SK-MEL-5 (cell line): ENCODE results near the gene SIK1. TPM values are rescaled to one million over a fixed set of nuclear protein-coding genes. Genes with fewer than 3 reads are reported as not detected.

Experiments used
- DNase-seq: peaks from one replicate; pipeline ENCODE4 v3.0.0-alpha.2; 2016; ENCODE audit warnings: low read depth, low spot score
- in situ Hi-C: cut with HindIII; loops from 2 replicates; pipeline ENCODE4 v1.10.0; 2016; ENCODE audit warnings: low sequenced_read_pairs, high pct_unique_total_duplicates, low pct_unique_long_range_greater_than_20kb
- total RNA-seq: library from RNA; depleted of rRNA; stranded (reverse); fragments of >200 nt; shearing (Covaris generic); gene quantifications from 2 replicates; pipeline ENCODE4 v1.2.3, GENCODE V29; 2014

Gene SIK1
- total RNA-seq, 1 experiment from 2014 or later, result 2.3 TPM

GRCh38 chr21:43373362-43374227, 53.3 kb downstream of the SIK1 start:
- in situ Hi-C loops, result no loop called here
- no peak for DNase-seq

- DNase-seq, result no peak
- in situ Hi-C loops, result no loop called here
These were observed 54.1 kb downstream of the SIK1 start for GRCh38 chr21:43372663-43373361.

GRCh38 chr21:43371786-43372185, 55.1 kb downstream of the SIK1 start:
- DNase-seq, result no peak
- in situ Hi-C loops, result no loop called here

GRCh38 chr21:43370888-43371570, 55.9 kb downstream of the SIK1 start:
- DNase-seq, result peak; percentile 49
- in situ Hi-C loops, result no loop called here

- in situ Hi-C loops, result no loop called here
- DNase-seq, result no peak
These were observed 56.8 kb downstream of the SIK1 start for GRCh38 chr21:43370091-43370658.

GRCh38 chr21:43369596-43370090, 57.3 kb downstream of the SIK1 start:
- no peak for DNase-seq
- in situ Hi-C loops, result no loop called here

GRCh38 chr21:43369124-43369523, 57.8 kb downstream of the SIK1 start:
- peak; percentile 61 for DNase-seq
- in situ Hi-C loops, result no loop called here

GRCh38 chr21:43368685-43369084, 58.2 kb downstream of the SIK1 start:
- no peak for DNase-seq
- in situ Hi-C loops, result no loop called here

- in situ Hi-C loops, result no loop called here
- no peak for DNase-seq
These were observed 59.1 kb downstream of the SIK1 start for GRCh38 chr21:43367859-43368258.

- in situ Hi-C loops, result no loop called here
- DNase-seq, result no peak
These were observed 59.6 kb downstream of the SIK1 start for GRCh38 chr21:43367296-43367695.

GRCh38 chr21:43366656-43367055, 60.3 kb downstream of the SIK1 start:
- DNase-seq, result no peak
- in situ Hi-C loops, result no loop called here

- no peak for DNase-seq
- in situ Hi-C loops, result no loop called here
These were observed 61.1 kb downstream of the SIK1 start for GRCh38 chr21:43365611-43366426.

GRCh38 chr21:43364851-43365424, 62.0 kb downstream of the SIK1 start:
- DNase-seq, result no peak
- in situ Hi-C loops, result no loop called here
